ENCODE data around the gene PEG3. TPM values are rescaled to one million over a fixed set of nuclear protein-coding genes. Genes with fewer than 3 reads are reported as not detected.

Gene PEG3
- total RNA-seq, 1 donor from 2014 or later, result 3.5 TPM

- DNase-seq (ENCODE audit: low read depth), result no peak
Measured at GRCh38 chr19:56808717-56809392, 31.7 kb downstream of the PEG3 start.

DNA sequence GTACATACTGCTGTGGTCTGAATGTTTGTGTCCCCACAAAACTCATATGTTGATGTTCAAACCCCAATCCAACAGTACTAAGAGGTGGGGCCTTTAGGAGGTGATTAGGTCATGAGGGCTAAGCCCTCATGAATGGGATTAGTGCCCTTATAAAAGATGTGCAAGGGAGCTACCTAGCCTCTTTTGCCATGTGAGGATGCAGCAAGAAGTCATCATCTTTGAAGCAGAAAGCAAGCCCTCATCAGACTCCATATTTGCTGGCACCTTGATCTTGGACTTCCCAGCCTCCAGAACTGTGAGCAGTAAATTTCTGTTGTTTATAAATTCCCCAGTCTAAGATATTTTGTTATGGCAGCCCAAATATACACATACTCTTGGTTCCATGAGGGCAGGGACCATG, 33.9 kb downstream of the PEG3 start:
- no peak for DNase-seq (ENCODE audit: low read depth)

Other genes with a start within 250 kb of the PEG3 start
- 7.5 and 15.8 TPM in 2 replicates for gene ZNF71, start 245.4 kb downstream of the PEG3 start, total RNA-seq
- gene SMIM17, start 197.6 kb downstream of the PEG3 start, total RNA-seq, result 0.30 TPM in 1 of 2 replicates, not detected in the other
- 0.69 and 2.0 TPM in 2 replicates for gene ZNF835, start 169.0 kb downstream of the PEG3 start, total RNA-seq
- not detected in 2 replicates for gene ZIM2, start within 50 bp of the PEG3 start, total RNA-seq

Data from renal cortical epithelial cell (primary cell).